Testis (tissue), 3 donors: ENCODE measurements around the gene MORN2. TPM values are rescaled to one million over a fixed set of nuclear protein-coding genes. Genes with fewer than 3 reads are reported as not detected.

Experiments
- DNase-seq: peaks from one replicate; pipeline ENCODE4 v3.0.0-alpha.2; 2019
- H3K27ac ChIP-seq, 2 donors: fragments of 200-600 bp; sonication (generic); one replicate each; pipeline ENCODE4 v1.5.1; 2019
- H3K27me3 ChIP-seq: fragments of 200-600 bp; sonication (generic); one replicate; pipeline ENCODE4 v1.5.1; 2019
- H3K36me3 ChIP-seq: fragments of 200-600 bp; sonication (generic); one replicate; pipeline ENCODE4 v1.5.1; 2017; ENCODE audit warnings: low read depth; ENCODE audit errors: missing control alignments
- H3K4me1 ChIP-seq: fragments of 200-600 bp; sonication (generic); one replicate; pipeline ENCODE4 v1.5.1; 2019
- H3K4me3 ChIP-seq, 2 donors: fragments of 200-600 bp; sonication (generic); one replicate each; pipeline ENCODE4 v1.5.1; 2017 to 2019
- H3K9me3 ChIP-seq: fragments of 200-600 bp; sonication (generic); one replicate; pipeline ENCODE4 v1.5.1; 2017
- CTCF ChIP-seq, 3 experiments: fragments of 450-650 bp in 2 of 3; fragments of 200-600 bp in 1 of 3; sonication (generic) in 1 of 3; IDR thresholded peaks; one replicate each; pipeline ENCODE4 v1.5.1; 2016 to 2019; ENCODE audit warnings: antibody characterized with exemption in 3 of 3, mild to moderate bottlenecking in 2 of 3, moderate library complexity in 1 of 3
- POLR2A ChIP-seq: fragments of 450-650 bp; IDR thresholded peaks from one replicate; pipeline ENCODE4 v1.6.1; 2017; ENCODE audit warnings: antibody characterized with exemption, mild to moderate bottlenecking, moderate library complexity
- WGBS, 2 donors: methylation state at CpG; one replicate each; pipeline ENCODE4 v1.1.5; 2018; 5-methylcytosine and 5-hydroxymethylcytosine counted together
- intact Hi-C: fragments of 100-400 bp; cut with DNase I; formaldehyde crosslinking; loops from one replicate; pipeline ENCODE4 v1.15.1; 2023; ENCODE audit warnings: low total_unique reads
- polyA plus RNA-seq: library from polyadenylated mRNA; stranded (reverse); fragments of 350-450 nt; fragmentation: Illumina TruSeq; extraction: RNeasy Lipid Tissue Mini Kit (QIAGEN cat#74804); gene quantifications from one replicate; pipeline ENCODE4 v1.2.3, GENCODE V29; 2014; ENCODE audit warnings: low read depth, low replicate concordance; ENCODE audit not compliant: insufficient read depth
- total RNA-seq, 2 donors: library from RNA; depleted of rRNA; stranded (reverse); fragments of >200 nt; gene quantifications; one replicate each; pipeline ENCODE4 v1.2.3, GENCODE V29; 2016

The MORN2 gene
- total and polyA plus RNA-seq, 3 donors from 2014 or later: 50.5 to 279 (median 123) TPM

- TF ChIP-seq POLR2A: no peak
- TF ChIP-seq CTCF (IDR thresholded peaks at IDR 0.05): no peak
- no peak overlapping the region for H3K4me3 ChIP-seq
- no peak for DNase-seq
- no peaks in the 10 kb centered on the region for H3K36me3 ChIP-seq
- H3K27ac ChIP-seq: no peak overlapping the region
- intact Hi-C loops: no loop called here
- 57 to 78% methylated on average over 1 of the region's 1 CpG for WGBS, 2 donors
- no peaks in the 10 kb centered on the region for H3K4me1 ChIP-seq
- no peaks in the 10 kb centered on the region for H3K27me3 ChIP-seq
- H3K9me3 ChIP-seq: no peaks in the 10 kb centered on the region
Observed at GRCh38 chr2:38900726-38901125, 24.9 kb downstream of the MORN2 start.

- Histone ChIP-seq H3K4me1 (no peaks in the 10 kb centered on the region), H3K27ac (no peak overlapping the region), H3K36me3 (no peaks in the 10 kb centered on the region), H3K27me3 (no peaks in the 10 kb centered on the region), H3K9me3 (no peaks in the 10 kb centered on the region), H3K4me3 (no peak overlapping the region)
- TF ChIP-seq POLR2A (no peak), CTCF (IDR thresholded peaks at IDR 0.05) (no peak)
- 93 to 100% methylated on average over 2 of the region's 2 CpGs for WGBS, 2 donors
- DNase-seq: no peak
- intact Hi-C loops: no loop called here
Observed at GRCh38 chr2:38905251-38905650, 29.5 kb downstream of the MORN2 start.

DNA sequence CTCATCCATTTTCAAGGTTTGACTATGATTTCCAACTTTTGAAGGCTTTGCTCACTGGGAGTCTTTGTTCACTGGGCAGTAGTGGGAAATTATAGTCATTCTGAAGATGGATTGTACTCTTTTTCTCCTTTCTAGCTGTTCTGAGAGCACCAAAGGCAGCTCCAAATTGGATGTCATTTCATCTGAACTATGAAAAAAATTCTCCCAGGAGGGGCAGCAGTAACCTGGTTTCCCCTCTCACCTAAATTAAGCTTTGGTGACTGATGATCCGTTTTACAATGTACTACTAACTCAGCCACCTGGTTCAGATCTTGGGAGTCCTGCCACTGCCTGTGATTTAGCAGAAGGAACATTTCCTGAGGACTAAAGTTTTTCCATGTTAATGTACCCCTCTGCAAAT lies 31.5 kb downstream of the MORN2 start:
- Histone ChIP-seq H3K4me1 (no peaks in the 10 kb centered on the region), H3K27me3 (no peaks in the 10 kb centered on the region), H3K4me3 (no peak overlapping the region), H3K36me3 (no peaks in the 10 kb centered on the region), H3K27ac (no peak overlapping the region), H3K9me3 (no peaks in the 10 kb centered on the region)
- intact Hi-C loops: no loop called here
- TF ChIP-seq POLR2A (no peak), CTCF (IDR thresholded peaks at IDR 0.05) (no peak)
- 64% methylated on average over 1 of the region's 1 CpG for WGBS, 2 donors
- DNase-seq: no peak

- DNase-seq: peak; percentile 21
- 56 to 60% methylated on average over 2 of the region's 2 CpGs for WGBS, 2 donors
- Histone ChIP-seq H3K27ac (no peak overlapping the region), H3K4me1 (no peaks in the 10 kb centered on the region), H3K27me3 (no peaks in the 10 kb centered on the region), H3K36me3 (no peaks in the 10 kb centered on the region), H3K4me3 (no peak overlapping the region), H3K9me3 (no peaks in the 10 kb centered on the region)
- intact Hi-C loops: no loop called here
- TF ChIP-seq CTCF (IDR thresholded peaks at IDR 0.05) (no peak), POLR2A (no peak)
Observed at GRCh38 chr2:38907743-38908562, 32.2 kb downstream of the MORN2 start.

DNA sequence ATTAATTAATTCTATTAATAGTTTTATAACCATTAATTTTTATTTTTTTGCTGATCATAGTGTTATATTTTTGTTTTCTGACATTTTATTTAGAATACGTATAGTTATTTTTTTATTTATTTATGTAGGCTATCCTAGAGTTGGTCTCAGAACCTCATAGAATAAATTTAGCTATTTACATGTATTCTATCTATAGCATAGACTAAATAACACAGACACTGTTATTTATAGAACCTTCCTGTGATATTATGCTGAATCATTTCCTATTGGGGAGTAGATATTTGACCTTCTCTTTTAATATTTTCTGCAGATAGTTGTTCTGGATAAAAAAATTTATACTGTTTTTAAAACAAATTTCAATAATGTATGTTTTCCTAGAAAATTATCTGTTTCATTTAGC lies 34.1 kb downstream of the MORN2 start:
- Histone ChIP-seq H3K9me3 (no peaks in the 10 kb centered on the region), H3K4me3 (no peak overlapping the region), H3K27ac (no peak overlapping the region), H3K27me3 (no peaks in the 10 kb centered on the region), H3K4me1 (no peaks in the 10 kb centered on the region), H3K36me3 (no peaks in the 10 kb centered on the region)
- WGBS, 2 donors: 95 to 97% methylated on average over 1 of the region's 1 CpG
- intact Hi-C loops: no loop called here
- no peak for DNase-seq
- no peak for TF ChIP-seq CTCF (IDR thresholded peaks at IDR 0.05)
- TF ChIP-seq POLR2A: no peak
